HepG2 (cell line): ENCODE results near the gene DNAJC19. TPM values are rescaled to one million over a fixed set of nuclear protein-coding genes. Genes with fewer than 3 reads are reported as not detected.

Experiments
- ATAC-seq: fragments of 200-7000 bp; cut with Tn5 transposase; 3 replicates; pipeline ENCODE4 v1.9.1; 2020; ENCODE audit warnings: mild to moderate bottlenecking, moderate library complexity
- BruUV-seq: library from RNA; stranded (reverse); fragments of 400-500 nt; replicated peaks from 2 replicates; lab custom pipeline; 2021; lab: Mats Ljungman, UMichigan
- CTCF ChIA-PET: fragments of 300-600 bp; formaldehyde crosslinking; extraction: SDS; loops from one replicate; lab custom pipeline; 2021; ENCODE audit warnings: low total read pairs, inconsistent platforms, low intra/inter-chr PET ratio; lab: Yijun Ruan, JAX
- POLR2A ChIA-PET: fragments of 350-600 bp; sonication (Branson Sonifier 250); formaldehyde crosslinking; loops from one replicate; lab custom pipeline; 2020; ENCODE audit warnings: antibody characterized with exemption, inconsistent platforms; lab: Yijun Ruan, JAX
- DNase-seq: peaks from one replicate; pipeline ENCODE4 v3.0.0-alpha.2; 2015; ENCODE audit warnings: low spot score
- FAIRE-seq: peaks from 3 replicates; lab custom pipeline; 2011; peaks lifted over from hg19 to GRCh38; lab: Jason Lieb, UNC
- H2AFZ ChIP-seq: one replicate; pipeline ENCODE4 v1.6.1; 2011; ENCODE audit warnings: low read length, inconsistent platforms
- H3K27ac ChIP-seq: fragments of 300-600 bp; 3 replicates; pipeline ENCODE4 v1.8.0; 2011; ENCODE audit warnings: mixed run types, mild to moderate bottlenecking, mixed read lengths, low read length, inconsistent platforms; ENCODE audit not compliant: insufficient read depth; ENCODE audit errors: extremely low read length
- H3K27me3 ChIP-seq, 2 experiments: fragments of 200-600 bp in 1 of 2; 2 replicates in 1 of 2; 3 replicates in 1 of 2; pipeline versions ENCODE4 v1.6.0 to v1.8.0; 2011; ENCODE audit warnings: low read length in 2 of 2, mild to moderate bottlenecking in 2 of 2, moderate library complexity in 2 of 2, inconsistent platforms in 1 of 2; ENCODE audit not compliant: insufficient read depth in 2 of 2, control insufficient read depth in 1 of 2
- H3K36me3 ChIP-seq, 2 experiments: fragments of 200-600 bp in 1 of 2; replicated peaks in 1 of 2; 2 replicates in 1 of 2; 3 replicates in 1 of 2; pipeline versions ENCODE4 v1.5.1 to v1.8.0; 2011; ENCODE audit warnings: low read length in 2 of 2, inconsistent platforms in 1 of 2; ENCODE audit not compliant: insufficient read depth in 2 of 2, control insufficient read depth in 1 of 2
- H3K4me1 ChIP-seq: 2 replicates; pipeline ENCODE4 v1.5.1; 2012; ENCODE audit warnings: low read length, inconsistent platforms; ENCODE audit not compliant: insufficient read depth
- H3K4me2 ChIP-seq: 2 replicates; pipeline ENCODE4 v1.6.0; 2011; ENCODE audit warnings: low read depth, low read length, inconsistent platforms
- H3K4me3 ChIP-seq, 3 experiments: fragments of 200-600 bp in 1 of 3; sonication (generic), shearing (Covaris generic) in 1 of 3; replicated peaks in 1 of 3; 2 replicates each; pipeline ENCODE4 v1.5.1; 2011 to 2016; ENCODE audit warnings: low read length in 3 of 3, inconsistent platforms in 2 of 3, low read depth in 2 of 3, mild to moderate bottlenecking in 2 of 3, control low read depth in 1 of 3, mixed read lengths in 1 of 3; ENCODE audit not compliant: insufficient read depth in 1 of 3
- H3K79me2 ChIP-seq: one replicate; pipeline ENCODE4 v1.6.1; 2011; ENCODE audit warnings: low read length, inconsistent platforms; ENCODE audit not compliant: insufficient read depth
- H3K9ac ChIP-seq: 2 replicates; pipeline ENCODE4 v1.6.0; 2011; ENCODE audit warnings: mild to moderate bottlenecking, low read depth, low read length, inconsistent platforms; ENCODE audit not compliant: insufficient read depth
- H3K9me3 ChIP-seq: 2 replicates; pipeline ENCODE4 v1.5.1; 2012; ENCODE audit warnings: mild to moderate bottlenecking, low read length
- H4K20me1 ChIP-seq: 2 replicates; pipeline ENCODE4 v1.6.0; 2011; ENCODE audit warnings: inconsistent platforms, mild to moderate bottlenecking, low read length, moderate library complexity; ENCODE audit not compliant: insufficient read depth
- CAMTA2 ChIP-seq: sonication (generic); formaldehyde crosslinking; IDR thresholded peaks from 2 replicates; pipeline ENCODE4 v1.4.0; 2020; ENCODE audit warnings: mild to moderate bottlenecking, missing genetic modification reagents, borderline replicate concordance
- CENPX ChIP-seq: sonication (generic); formaldehyde crosslinking; IDR thresholded peaks from 2 replicates; pipeline ENCODE4 v1.9.0; 2021; ENCODE audit warnings: mild to moderate bottlenecking, missing genetic modification reagents, moderate library complexity
- NFKBIZ ChIP-seq: IDR thresholded peaks from 2 replicates; pipeline ENCODE4 v1.6.1; 2018; ENCODE audit warnings: missing genetic modification reagents, missing compliant biosample characterization
- RBFOX2 ChIP-seq: fragments of 200-400 bp; formaldehyde crosslinking; IDR thresholded peaks from 2 replicates; pipeline ENCODE4 v1.6.1; 2017; ENCODE audit warnings: low read depth, mild to moderate bottlenecking, low read length
- RFX5 ChIP-seq: IDR thresholded peaks from 2 replicates; pipeline ENCODE4 v1.6.1; 2011; ENCODE audit warnings: low read depth, low read length, improper control_type of control experiment
- SMAD9 ChIP-seq: sonication (generic); formaldehyde crosslinking; IDR thresholded peaks from 2 replicates; pipeline ENCODE4 v1.5.1; 2020; ENCODE audit warnings: mild to moderate bottlenecking, missing genetic modification reagents
- SMARCC2 ChIP-seq: fragments of 450-650 bp; IDR thresholded peaks from 2 replicates; pipeline ENCODE4 v1.6.1; 2017; ENCODE audit warnings: antibody characterized with exemption, mild to moderate bottlenecking
- SOX5 ChIP-seq: IDR thresholded peaks from 2 replicates; pipeline ENCODE4 v1.6.1; 2016; ENCODE audit warnings: borderline replicate concordance
- ZNF460 ChIP-seq: sonication (generic); formaldehyde crosslinking; IDR thresholded peaks from 2 replicates; pipeline ENCODE4 v1.5.1; 2020; ENCODE audit warnings: missing genetic modification reagents, mild to moderate bottlenecking, borderline replicate concordance
- ZNF883 ChIP-seq: sonication (generic); formaldehyde crosslinking; IDR thresholded peaks from 2 replicates; pipeline ENCODE4 v1.5.1; 2020; ENCODE audit warnings: mild to moderate bottlenecking, missing genetic modification reagents; ENCODE audit errors: not compliant biosample characterization
- WGBS: methylation state at CpG from one replicate; pipeline ENCODE4 v1.1.6; 2017; ENCODE audit warnings: low lambda C conversion rate; 5-methylcytosine and 5-hydroxymethylcytosine counted together
- in situ Hi-C: cut with HindIII; loops from 2 replicates; pipeline ENCODE4 v1.10.0; 2017; ENCODE audit warnings: low pct_unique_long_range_greater_than_20kb; ENCODE audit not compliant: extremely low pct_ligation_motif_present
- intact Hi-C: fragments of 100-400 bp; cut with micrococcal nuclease; formaldehyde crosslinking; loops from one replicate; pipeline ENCODE4 v1.10.0; 2022; ENCODE audit not compliant: unreplicated experiment
- polyA plus RNA-seq, 8 experiments: library from polyadenylated mRNA; depleted of rRNA in 3 of 8; stranded (reverse) in 7 of 8; unstranded in 1 of 8; fragments of >200 nt; fragmentation: Illumina TruSeq in 4 of 8; extraction: Trizol in 4 of 8; gene quantifications; 2 replicates each; pipeline versions ENCODE4 v1.2.1 to v1.2.3, GENCODE V29; 2011 to 2016; ENCODE audit warnings: low read depth in 4 of 8, missing spikeins in 1 of 8, mixed read lengths in 1 of 8; ENCODE audit not compliant: insufficient read depth in 1 of 8
- total RNA-seq, 5 experiments: library from RNA; depleted of rRNA; stranded (reverse); fragments of >200 nt; fragmentation: Illumina TruSeq; extraction: Trizol; gene quantifications; 2 replicates each; pipeline ENCODE4 v1.2.3, GENCODE V29; 2016; ENCODE audit warnings: low read depth in 1 of 5
- TF ChIP-seq, protein P1 (sequence below): IDR thresholded peaks from 2 replicates; pipeline ENCODE4 v1.6.1; 2012; ENCODE audit warnings: inconsistent platforms
- TF ChIP-seq, protein P2 (sequence below): sonication (generic); formaldehyde crosslinking; IDR thresholded peaks from 2 replicates; pipeline ENCODE4 v1.4.0; 2020; ENCODE audit warnings: missing genetic modification reagents
- TF ChIP-seq, protein P3 (sequence below): sonication (generic); formaldehyde crosslinking; IDR thresholded peaks from 2 replicates; pipeline ENCODE4 v1.5.0; 2020; ENCODE audit warnings: mild to moderate bottlenecking, missing genetic modification reagents, moderate library complexity

Gene DNAJC19
- total and polyA plus RNA-seq, 2 of the 13 experiments (the other 11 are each of a cell fraction or from before 2014, with no cell fraction given), result 51.1 to 75.8 TPM

- POLR2A ChIA-PET, result no interaction called here
- intact Hi-C loops (no loop called here), in situ Hi-C loops (no loop called here)
- no peak for FAIRE-seq
- Histone ChIP-seq H2AFZ (no peak overlapping the region), H3K79me2 (no peaks in the 10 kb centered on the region), H3K9ac (no peak overlapping the region), H3K4me1 (no peaks in the 10 kb centered on the region), H4K20me1 (no peaks in the 10 kb centered on the region; the same call in 1 of the 2 replicates), H3K4me3 (no peak overlapping the region), H3K9me3 (no peaks in the 10 kb centered on the region), H3K27me3 (no peaks in the 10 kb centered on the region), H3K36me3 (peaks cover 0 to 54% of the 10 kb centered on the region in 2 experiments; a peak in 4 of 5 replicates), H3K27ac (no peak overlapping the region), H3K4me2 (no peak overlapping the region)
- no peak for ATAC-seq
- no peak for DNase-seq
- CTCF ChIA-PET, result no interaction called here
- no TSS peak for BruUV-seq
- WGBS, result 99% methylated on average over 6 of the region's 6 CpGs
- no peak for TF ChIP-seq RBFOX2
These were observed 18.6 kb downstream of the DNAJC19 start for GRCh38 chr3:180970931-180971330.

DNA sequence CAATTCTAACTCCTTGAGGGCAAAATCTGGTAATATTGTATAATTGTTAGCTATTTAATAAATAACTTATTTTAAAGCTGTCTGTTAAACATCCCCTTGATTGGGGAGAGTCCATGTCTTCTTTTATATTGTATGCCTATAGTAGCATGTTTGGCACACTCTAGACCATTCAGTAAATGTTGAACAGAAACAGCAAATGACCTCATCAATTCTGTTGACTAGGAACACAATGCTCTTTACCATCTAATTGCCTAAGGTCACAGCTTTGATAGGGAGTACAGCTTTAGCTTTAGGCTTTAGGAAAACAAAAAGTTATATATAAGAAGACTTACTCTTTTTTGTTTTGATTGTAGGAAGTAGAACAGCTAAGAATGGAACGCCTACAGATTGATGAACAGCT is 27.0 kb downstream of the DNAJC19 start:
- H3K4me3 ChIP-seq, result no peak overlapping the region
- no peak overlapping the region for H3K4me2 ChIP-seq
- H3K27me3 ChIP-seq, result no peaks in the 10 kb centered on the region
- no peak for DNase-seq
- no peak for ATAC-seq
- H3K9ac ChIP-seq, result no peak overlapping the region
- H3K79me2 ChIP-seq, result no peaks in the 10 kb centered on the region
- no peak for FAIRE-seq
- H2AFZ ChIP-seq, result no peak overlapping the region
- BruUV-seq, result no TSS peak
- in situ Hi-C loops (no loop called here), intact Hi-C loops (no loop called here)
- no peak overlapping the region for H3K27ac ChIP-seq
- H3K36me3 ChIP-seq, result peaks cover 12 to 45% of the 10 kb centered on the region in 2 experiments
- WGBS, result 100% methylated on average over 1 of the region's 1 CpG
- H3K9me3 ChIP-seq, result no peaks in the 10 kb centered on the region
- no peak for TF ChIP-seq NFKBIZ (CRISPR knock-in tag)
- TF ChIP-seq ZNF883 (CRISPR knock-in tag), result no peak
- TF ChIP-seq SMAD9 (CRISPR knock-in tag), result no peak
- no peak for TF ChIP-seq CENPX (CRISPR knock-in tag)
- no peak for TF ChIP-seq CAMTA2 (CRISPR knock-in tag)
- TF ChIP-seq SMARCC2, result no peak
- TF ChIP-seq, protein P1, sequence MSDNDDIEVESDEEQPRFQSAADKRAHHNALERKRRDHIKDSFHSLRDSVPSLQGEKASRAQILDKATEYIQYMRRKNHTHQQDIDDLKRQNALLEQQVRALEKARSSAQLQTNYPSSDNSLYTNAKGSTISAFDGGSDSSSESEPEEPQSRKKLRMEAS, result no peak
- TF ChIP-seq ZNF460 (CRISPR knock-in tag), result no peak
- no peak for TF ChIP-seq RFX5
- TF ChIP-seq, protein P2, sequence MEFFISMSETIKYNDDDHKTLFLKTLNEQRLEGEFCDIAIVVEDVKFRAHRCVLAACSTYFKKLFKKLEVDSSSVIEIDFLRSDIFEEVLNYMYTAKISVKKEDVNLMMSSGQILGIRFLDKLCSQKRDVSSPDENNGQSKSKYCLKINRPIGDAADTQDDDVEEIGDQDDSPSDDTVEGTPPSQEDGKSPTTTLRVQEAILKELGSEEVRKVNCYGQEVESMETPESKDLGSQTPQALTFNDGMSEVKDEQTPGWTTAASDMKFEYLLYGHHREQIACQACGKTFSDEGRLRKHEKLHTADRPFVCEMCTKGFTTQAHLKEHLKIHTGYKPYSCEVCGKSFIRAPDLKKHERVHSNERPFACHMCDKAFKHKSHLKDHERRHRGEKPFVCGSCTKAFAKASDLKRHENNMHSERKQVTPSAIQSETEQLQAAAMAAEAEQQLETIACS (CRISPR knock-in tag), result no peak
- TF ChIP-seq, protein P3, sequence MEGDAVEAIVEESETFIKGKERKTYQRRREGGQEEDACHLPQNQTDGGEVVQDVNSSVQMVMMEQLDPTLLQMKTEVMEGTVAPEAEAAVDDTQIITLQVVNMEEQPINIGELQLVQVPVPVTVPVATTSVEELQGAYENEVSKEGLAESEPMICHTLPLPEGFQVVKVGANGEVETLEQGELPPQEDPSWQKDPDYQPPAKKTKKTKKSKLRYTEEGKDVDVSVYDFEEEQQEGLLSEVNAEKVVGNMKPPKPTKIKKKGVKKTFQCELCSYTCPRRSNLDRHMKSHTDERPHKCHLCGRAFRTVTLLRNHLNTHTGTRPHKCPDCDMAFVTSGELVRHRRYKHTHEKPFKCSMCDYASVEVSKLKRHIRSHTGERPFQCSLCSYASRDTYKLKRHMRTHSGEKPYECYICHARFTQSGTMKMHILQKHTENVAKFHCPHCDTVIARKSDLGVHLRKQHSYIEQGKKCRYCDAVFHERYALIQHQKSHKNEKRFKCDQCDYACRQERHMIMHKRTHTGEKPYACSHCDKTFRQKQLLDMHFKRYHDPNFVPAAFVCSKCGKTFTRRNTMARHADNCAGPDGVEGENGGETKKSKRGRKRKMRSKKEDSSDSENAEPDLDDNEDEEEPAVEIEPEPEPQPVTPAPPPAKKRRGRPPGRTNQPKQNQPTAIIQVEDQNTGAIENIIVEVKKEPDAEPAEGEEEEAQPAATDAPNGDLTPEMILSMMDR (CRISPR knock-in tag), result no peak
- TF ChIP-seq SOX5 (CRISPR knock-in tag), result no peak
- ChIA-PET POLR2A (no interaction called here), CTCF (no interaction called here)
- H3K4me1 ChIP-seq, result no peaks in the 10 kb centered on the region
- H4K20me1 ChIP-seq, result no peaks in the 10 kb centered on the region
